GM12865 (cell line): ENCODE measurements around the gene FAM222B.

ENCODE experiments used
- DNase-seq: peaks from one replicate; pipeline ENCODE4 v3.0.0; 2010; ENCODE audit warnings: low read depth
- H3K4me3 ChIP-seq: 2 replicates; pipeline ENCODE4 v1.5.1; 2011; ENCODE audit warnings: mild to moderate bottlenecking, low read depth, low read length, control low read depth
- TF ChIP-seq, protein P1 (sequence below): IDR thresholded peaks from 2 replicates; pipeline ENCODE4 v1.5.1; 2011; ENCODE audit warnings: low read length, control low read depth, low read depth, inconsistent platforms; ENCODE audit not compliant: insufficient read depth; ENCODE audit errors: missing control alignments

The FAM222B gene

DNA sequence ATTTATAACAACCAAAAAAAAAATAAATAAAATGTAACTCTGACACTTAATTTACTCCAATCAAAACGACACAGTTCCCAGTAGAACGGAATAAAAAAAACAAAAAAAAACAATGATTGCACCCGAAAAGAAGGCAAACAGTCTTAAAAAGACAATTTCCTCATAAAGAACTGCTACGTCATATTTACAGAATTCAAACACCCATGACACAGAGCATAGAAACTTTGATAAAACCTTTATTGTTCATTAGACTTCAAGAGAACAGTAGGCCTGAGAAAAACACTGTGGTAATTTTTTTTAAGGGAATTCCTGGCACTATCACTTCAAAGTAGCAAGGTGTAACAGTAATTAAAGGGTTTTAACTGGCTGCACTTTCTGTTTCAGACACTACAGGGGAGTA, 26.1 kb downstream of the FAM222B start:
- no peak for DNase-seq
- TF ChIP-seq, protein P1, sequence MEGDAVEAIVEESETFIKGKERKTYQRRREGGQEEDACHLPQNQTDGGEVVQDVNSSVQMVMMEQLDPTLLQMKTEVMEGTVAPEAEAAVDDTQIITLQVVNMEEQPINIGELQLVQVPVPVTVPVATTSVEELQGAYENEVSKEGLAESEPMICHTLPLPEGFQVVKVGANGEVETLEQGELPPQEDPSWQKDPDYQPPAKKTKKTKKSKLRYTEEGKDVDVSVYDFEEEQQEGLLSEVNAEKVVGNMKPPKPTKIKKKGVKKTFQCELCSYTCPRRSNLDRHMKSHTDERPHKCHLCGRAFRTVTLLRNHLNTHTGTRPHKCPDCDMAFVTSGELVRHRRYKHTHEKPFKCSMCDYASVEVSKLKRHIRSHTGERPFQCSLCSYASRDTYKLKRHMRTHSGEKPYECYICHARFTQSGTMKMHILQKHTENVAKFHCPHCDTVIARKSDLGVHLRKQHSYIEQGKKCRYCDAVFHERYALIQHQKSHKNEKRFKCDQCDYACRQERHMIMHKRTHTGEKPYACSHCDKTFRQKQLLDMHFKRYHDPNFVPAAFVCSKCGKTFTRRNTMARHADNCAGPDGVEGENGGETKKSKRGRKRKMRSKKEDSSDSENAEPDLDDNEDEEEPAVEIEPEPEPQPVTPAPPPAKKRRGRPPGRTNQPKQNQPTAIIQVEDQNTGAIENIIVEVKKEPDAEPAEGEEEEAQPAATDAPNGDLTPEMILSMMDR, result no peak
- H3K4me3 ChIP-seq, result no peak overlapping the region

DNA sequence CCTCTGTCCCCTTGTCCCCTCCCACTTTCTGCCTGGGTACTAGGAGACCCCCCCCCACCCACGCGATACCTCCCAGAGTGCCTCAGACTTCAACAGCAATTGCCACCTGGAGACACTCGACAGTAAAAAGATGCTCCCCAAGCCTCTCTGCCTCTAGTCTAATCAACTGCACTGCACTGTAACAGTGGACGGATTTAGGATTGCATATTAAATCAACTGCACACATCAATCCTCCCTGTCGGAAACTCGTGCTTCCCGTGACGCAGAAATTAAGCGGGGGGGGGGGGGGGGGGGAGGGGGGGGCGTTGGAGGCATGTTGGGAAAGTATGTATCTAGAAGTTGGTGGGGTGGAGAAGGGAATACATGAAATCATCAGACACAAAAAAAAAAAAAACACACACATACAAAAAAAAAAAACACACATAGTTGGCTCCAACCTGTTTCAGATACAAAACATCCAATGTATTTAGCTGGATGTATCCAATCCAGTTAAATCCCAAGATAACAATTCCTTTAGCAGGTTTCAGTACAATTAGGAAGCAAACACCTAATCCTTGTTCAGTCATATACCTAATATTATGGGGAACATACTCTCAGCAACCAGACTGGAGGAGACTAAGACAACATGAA, 29.7 kb downstream of the FAM222B start:
- H3K4me3 ChIP-seq, result peak overlapping the region; percentile 64
- no peak for DNase-seq
- TF ChIP-seq, protein P1, result no peak

DNA sequence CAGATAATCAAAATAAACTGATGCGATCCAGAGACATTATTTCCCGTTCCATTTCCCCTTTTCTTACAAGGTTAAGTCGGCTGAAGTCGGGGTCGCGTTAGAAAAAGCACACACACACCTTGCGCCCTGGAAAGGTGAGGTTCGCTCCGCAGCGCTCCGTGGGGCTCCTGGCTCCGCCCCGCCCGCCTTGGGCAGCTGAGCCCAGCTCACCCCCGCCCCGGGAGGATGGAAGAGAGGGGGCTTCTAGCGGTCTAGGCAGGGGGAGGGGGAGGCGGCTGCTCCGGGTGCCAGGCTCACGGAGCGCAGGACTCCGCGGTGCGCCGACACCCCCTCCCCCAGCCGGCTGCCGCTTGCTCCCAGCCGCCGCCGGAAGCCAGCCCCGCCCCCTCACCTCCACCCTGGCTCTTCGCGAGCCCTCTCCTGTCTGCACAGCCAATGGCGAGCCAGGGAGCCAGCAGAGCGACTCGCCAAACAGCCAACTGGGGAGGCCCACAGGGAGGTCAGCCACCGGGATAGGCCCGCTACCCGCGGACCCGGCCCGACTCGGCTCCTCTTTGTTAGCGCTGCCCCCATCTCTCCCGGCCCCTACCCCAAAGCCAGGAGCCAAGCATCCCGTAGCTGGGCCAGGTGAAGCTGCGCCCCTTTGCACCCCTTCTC, 30.4 kb downstream of the FAM222B start:
- TF ChIP-seq, protein P1, result no peak
- H3K4me3 ChIP-seq, result peak overlapping the region; percentile 64
- DNase-seq, result peak; percentile 97

DNA sequence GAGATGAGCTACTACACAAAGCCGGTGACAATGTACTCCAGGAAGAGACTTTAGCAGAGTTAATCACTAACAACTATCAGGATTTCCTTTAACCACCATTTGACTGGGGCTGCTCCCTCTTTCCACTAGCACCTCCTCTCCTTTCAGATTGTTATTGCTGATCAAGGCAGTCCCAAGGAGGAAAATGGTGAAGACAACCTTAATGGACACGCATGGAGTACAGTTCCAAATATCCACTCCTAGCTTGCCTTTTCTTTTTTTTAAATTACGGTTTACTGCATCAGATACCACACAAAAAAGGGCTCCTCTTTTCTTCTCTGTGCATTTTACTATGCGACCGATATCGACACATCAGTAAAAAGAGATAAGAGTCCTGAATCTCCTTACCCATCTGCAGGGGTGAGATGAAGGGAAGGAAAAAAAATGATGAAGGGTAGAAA, 30.9 kb downstream of the FAM222B start:
- TF ChIP-seq, protein P1, result no peak
- peak; percentile 15 for DNase-seq
- H3K4me3 ChIP-seq, result peak overlapping the region; percentile 64

DNA sequence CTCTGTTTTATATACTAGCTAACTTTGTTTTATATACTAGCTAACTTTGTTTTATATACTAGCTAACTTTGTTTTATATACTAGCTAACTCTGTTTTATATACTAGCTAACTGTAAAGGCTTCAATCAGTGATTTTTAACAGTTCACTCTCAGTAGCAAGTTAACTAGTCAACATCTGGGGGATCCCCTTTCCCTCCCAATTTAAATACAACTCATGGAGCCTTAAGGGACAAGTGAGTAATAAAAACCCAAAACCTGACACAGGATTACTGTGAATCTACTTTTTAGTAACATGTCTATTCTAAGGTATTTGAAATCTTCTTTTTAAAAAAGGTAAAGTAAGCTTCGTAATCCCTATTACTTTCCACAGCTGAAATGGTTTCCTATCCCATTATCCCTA, 32.2 kb downstream of the FAM222B start:
- TF ChIP-seq, protein P1, result no peak
- peak; percentile 6 for DNase-seq
- peak overlapping the region; percentile 25; the same call in 1 of the 2 replicates for H3K4me3 ChIP-seq

DNA sequence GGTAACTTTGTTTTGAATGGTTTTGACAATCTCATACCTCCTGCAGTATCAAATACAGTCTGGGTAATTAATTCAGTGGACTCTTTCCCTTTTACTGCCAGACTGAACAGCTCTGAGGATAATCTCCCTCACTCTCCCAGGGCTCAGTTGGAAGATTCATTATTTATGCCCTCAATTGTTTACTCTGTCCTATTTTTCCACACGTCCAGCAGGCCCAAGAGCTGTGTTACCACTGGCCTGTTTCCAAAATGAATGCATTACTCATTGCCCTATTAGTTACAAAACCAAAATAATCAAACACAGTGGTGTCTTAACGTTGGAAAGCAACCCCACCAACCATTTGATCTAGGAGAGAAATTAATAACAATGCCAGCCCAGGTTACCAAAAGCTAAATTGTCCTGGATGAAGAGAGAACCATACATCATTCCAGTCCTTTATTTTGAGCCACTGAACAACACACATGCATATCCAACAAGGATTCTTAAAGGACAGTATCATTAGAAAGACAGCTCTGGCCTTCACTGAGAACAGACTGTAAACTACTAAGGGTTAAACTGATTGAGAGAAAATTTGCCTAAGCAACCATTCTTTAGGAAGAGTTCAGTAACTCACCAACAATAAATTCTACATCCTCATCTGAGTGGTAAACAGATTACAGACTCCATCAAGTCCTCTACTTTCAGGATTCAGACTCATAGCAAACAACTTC, 34.5 kb downstream of the FAM222B start:
- no peak overlapping the region for H3K4me3 ChIP-seq
- TF ChIP-seq, protein P1, result no peak
- no peak for DNase-seq
